Sciatic nerve (tissue), 2 donors: ENCODE results near the gene IL13. TPM values are rescaled to one million over a fixed set of nuclear protein-coding genes. Genes with fewer than 3 reads are reported as not detected.
A peak's percentile ranks its signal among the peaks of the same experiment; 100 is the strongest.

ENCODE experiments used
- ATAC-seq: fragments of 200-7000 bp; cut with Tn5 transposase; one replicate; pipeline ENCODE4 v1.9.1; 2020; ENCODE audit warnings: mild to moderate bottlenecking, moderate library complexity
- DNase-seq: peaks from one replicate; pipeline ENCODE4 v3.0.0-alpha.2; 2020; ENCODE audit warnings: low spot score
- intact Hi-C: fragments of 100-400 bp; cut with DNase I; formaldehyde crosslinking; loops from one replicate; pipeline ENCODE4 v1.14.2; 2022
- total RNA-seq: library from RNA; stranded (reverse); fragmentation: NEBNext Ultra II Directional; extraction: Animal tissue kit (Norgen Biotek cat#: 25700); gene quantifications from one replicate; pipeline ENCODE4 v1.2.1, GENCODE V29; 2021
- donor health status: DM: no; HTN: no; CAD: no.
- donor health status: DM: no; HTN: no; CAD: no.

IL13 gene
- total RNA-seq, 1 donor from 2014 or later, result not detected

GRCh38 chr5:132667761-132668705 is 10.1 kb downstream of the IL13 start:
- ATAC-seq, result no peak
- no peak for DNase-seq
- intact Hi-C loops, result no loop called here

- ATAC-seq (no peak), DNase-seq (no peak)
- intact Hi-C loops, result no loop called here
Observed at GRCh38 chr5:132668706-132669454, 10.9 kb downstream of the IL13 start.

GRCh38 chr5:132669455-132669820 is 11.5 kb downstream of the IL13 start:
- ATAC-seq (no peak), DNase-seq (no peak)
- intact Hi-C loops, result no loop called here

GRCh38 chr5:132669966-132670882 is 12.3 kb downstream of the IL13 start:
- ATAC-seq (no peak), DNase-seq (no peak)
- intact Hi-C loops, result no loop called here

GRCh38 chr5:132671000-132671399 is 13.0 kb downstream of the IL13 start:
- DNase-seq, result no peak
- intact Hi-C loops, result no loop called here
- no peak for ATAC-seq

GRCh38 chr5:132673488-132673887 is 15.5 kb downstream of the IL13 start:
- ATAC-seq (no peak), DNase-seq (no peak)
- intact Hi-C loops, result no loop called here

GRCh38 chr5:132673939-132674630 is 16.1 kb downstream of the IL13 start, which contains the start of gene IL4:
Gene IL4 (plus strand): TSS chr5:132673989. CDS start chr5:132674051, 62 bp downstream.
- intact Hi-C loops, result no loop called here
- no peak for DNase-seq
- ATAC-seq, result no peak

- intact Hi-C loops, result no loop called here
- ATAC-seq (no peak), DNase-seq (peak; percentile 46)
Observed at GRCh38 chr5:132674671-132675506, 16.9 kb downstream of the IL13 start.

GRCh38 chr5:132675936-132676689 is 18.1 kb downstream of the IL13 start:
- ATAC-seq (no peak), DNase-seq (no peak)
- intact Hi-C loops, result no loop called here

GRCh38 chr5:132677191-132677590 is 19.2 kb downstream of the IL13 start:
- intact Hi-C loops, result no loop called here
- no peak for ATAC-seq
- DNase-seq, result peak; percentile 54

GRCh38 chr5:132677682-132678400 is 19.9 kb downstream of the IL13 start:
- ATAC-seq (no peak), DNase-seq (no peak)
- intact Hi-C loops, result no loop called here

- ATAC-seq (no peak), DNase-seq (no peak)
- intact Hi-C loops, result no loop called here
Observed at GRCh38 chr5:132678735-132679134, 20.8 kb downstream of the IL13 start.

GRCh38 chr5:132679166-132679565 is 21.2 kb downstream of the IL13 start:
- DNase-seq, result no peak
- ATAC-seq, result no peak
- intact Hi-C loops, result no loop called here

- peak; percentile 32 for DNase-seq
- ATAC-seq, result no peak
- intact Hi-C loops, result no loop called here
Observed at GRCh38 chr5:132679717-132680380, 21.9 kb downstream of the IL13 start.

GRCh38 chr5:132680780-132681475 is 23.0 kb downstream of the IL13 start:
- no peak for ATAC-seq
- intact Hi-C loops, result no loop called here
- no peak for DNase-seq
